Measurements from ENCODE around the gene GTPBP8. TPM values are rescaled to one million over a fixed set of nuclear protein-coding genes. Genes with fewer than 3 reads are reported as not detected.

Gene GTPBP8
- total and polyA plus RNA-seq, 10 of the 15 experiments (the other 5 are each of a cell fraction or from before 2014, with no cell fraction given): 10.3 to 29.0 (median 17.0) TPM

DNA sequence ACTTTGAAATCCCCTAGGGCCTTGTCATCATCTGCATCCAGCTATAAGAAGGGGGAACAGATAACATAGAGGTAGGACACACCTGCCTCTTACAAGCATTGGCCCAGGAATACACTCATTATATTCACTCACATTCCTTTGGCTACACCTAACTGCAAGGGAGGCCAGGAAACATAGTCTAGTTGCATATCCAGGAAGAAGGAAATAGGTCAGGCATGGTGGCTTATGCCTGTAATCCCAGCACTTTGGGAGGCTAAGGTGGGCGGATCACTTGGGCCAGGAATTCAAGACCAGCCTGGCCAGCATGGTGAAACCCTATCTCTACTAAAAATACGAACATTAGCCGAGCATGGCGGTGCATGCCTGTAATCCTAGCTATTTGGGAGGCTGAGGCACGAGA is 48.8 kb downstream of the GTPBP8 start (continued):
- TF ChIP-seq SREBF2 (IDR thresholded peaks at IDR 0.05; ENCODE audit: low read length): no peak
- TF ChIP-seq, protein P1, sequence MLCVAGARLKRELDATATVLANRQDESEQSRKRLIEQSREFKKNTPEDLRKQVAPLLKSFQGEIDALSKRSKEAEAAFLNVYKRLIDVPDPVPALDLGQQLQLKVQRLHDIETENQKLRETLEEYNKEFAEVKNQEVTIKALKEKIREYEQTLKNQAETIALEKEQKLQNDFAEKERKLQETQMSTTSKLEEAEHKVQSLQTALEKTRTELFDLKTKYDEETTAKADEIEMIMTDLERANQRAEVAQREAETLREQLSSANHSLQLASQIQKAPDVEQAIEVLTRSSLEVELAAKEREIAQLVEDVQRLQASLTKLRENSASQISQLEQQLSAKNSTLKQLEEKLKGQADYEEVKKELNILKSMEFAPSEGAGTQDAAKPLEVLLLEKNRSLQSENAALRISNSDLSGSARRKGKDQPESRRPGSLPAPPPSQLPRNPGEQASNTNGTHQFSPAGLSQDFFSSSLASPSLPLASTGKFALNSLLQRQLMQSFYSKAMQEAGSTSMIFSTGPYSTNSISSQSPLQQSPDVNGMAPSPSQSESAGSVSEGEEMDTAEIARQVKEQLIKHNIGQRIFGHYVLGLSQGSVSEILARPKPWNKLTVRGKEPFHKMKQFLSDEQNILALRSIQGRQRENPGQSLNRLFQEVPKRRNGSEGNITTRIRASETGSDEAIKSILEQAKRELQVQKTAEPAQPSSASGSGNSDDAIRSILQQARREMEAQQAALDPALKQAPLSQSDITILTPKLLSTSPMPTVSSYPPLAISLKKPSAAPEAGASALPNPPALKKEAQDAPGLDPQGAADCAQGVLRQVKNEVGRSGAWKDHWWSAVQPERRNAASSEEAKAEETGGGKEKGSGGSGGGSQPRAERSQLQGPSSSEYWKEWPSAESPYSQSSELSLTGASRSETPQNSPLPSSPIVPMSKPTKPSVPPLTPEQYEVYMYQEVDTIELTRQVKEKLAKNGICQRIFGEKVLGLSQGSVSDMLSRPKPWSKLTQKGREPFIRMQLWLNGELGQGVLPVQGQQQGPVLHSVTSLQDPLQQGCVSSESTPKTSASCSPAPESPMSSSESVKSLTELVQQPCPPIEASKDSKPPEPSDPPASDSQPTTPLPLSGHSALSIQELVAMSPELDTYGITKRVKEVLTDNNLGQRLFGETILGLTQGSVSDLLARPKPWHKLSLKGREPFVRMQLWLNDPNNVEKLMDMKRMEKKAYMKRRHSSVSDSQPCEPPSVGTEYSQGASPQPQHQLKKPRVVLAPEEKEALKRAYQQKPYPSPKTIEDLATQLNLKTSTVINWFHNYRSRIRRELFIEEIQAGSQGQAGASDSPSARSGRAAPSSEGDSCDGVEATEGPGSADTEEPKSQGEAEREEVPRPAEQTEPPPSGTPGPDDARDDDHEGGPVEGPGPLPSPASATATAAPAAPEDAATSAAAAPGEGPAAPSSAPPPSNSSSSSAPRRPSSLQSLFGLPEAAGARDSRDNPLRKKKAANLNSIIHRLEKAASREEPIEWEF (IDR thresholded peaks at IDR 0.05; ENCODE audit: insufficient replicate concordance, low read depth, low read length): no peak

DNA sequence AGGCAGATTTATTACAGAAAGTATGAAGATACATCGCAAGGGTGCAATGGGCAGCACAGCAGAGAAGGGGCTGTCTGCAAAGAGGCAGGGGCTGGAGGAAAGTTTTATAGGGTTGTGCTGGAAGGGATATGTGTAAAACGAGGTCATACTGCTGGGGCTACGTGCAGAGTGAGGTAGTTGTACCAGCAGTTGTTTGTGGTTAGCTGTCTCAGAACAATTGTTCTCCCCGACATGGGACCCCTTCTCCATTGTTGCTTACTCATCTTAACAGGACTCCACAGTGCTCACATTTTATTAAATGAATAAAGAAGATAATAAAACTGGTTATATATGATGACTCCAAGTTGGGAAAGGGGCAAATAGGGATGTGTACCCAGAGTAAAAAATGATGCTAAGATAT is 49.4 kb downstream of the GTPBP8 start:
- no TSS peak for BruUV-seq (replicated peaks)
- ChIA-PET CTCF (interaction anchor here (1.4 kb wide), 1 partner anchor 248 kb away, joined by 4 read pairs; no protein-coding TSS in a partner anchor), SMC1A (ENCODE audit: uncharacterized antibody, unreplicated experiment) (no interaction called here), POLR2A (no interaction called here), RAD21 (ENCODE audit: unreplicated experiment) (no interaction called here)
- Histone ChIP-seq H3K79me2 (ENCODE audit: control insufficient read depth, insufficient read depth, low read length) (no peaks in the 10 kb centered on the region), H3K27ac (ENCODE audit: control insufficient read depth, insufficient read depth) (no peak overlapping the region), H3K27me3 (replicated peaks in 1 of 2; ENCODE audit: control insufficient read depth in 2 of 2, insufficient read depth in 2 of 2, low read length in 1 of 2) (no peaks in the 10 kb centered on the region), H3K36me3 (ENCODE audit: control insufficient read depth in 2 of 2, insufficient read depth in 2 of 2, low read length in 1 of 2) (no peaks in the 10 kb centered on the region), H3K4me3 (no peak overlapping the region), H3K9ac (ENCODE audit: control insufficient read depth, insufficient read depth, low read length) (no peak overlapping the region), H4K20me1 (ENCODE audit: control insufficient read depth, insufficient read depth) (no peaks in the 10 kb centered on the region), H3K4me2 (ENCODE audit: control insufficient read depth, insufficient read depth) (no peak overlapping the region), H3K9me3 (replicated peaks; ENCODE audit: control insufficient read depth, insufficient read depth, low read length) (no peaks in the 10 kb centered on the region), H2AFZ (ENCODE audit: control insufficient read depth, low read depth, low read length) (no peak overlapping the region), H3K4me1 (ENCODE audit: control insufficient read depth, insufficient read depth, low read length) (no peaks in the 10 kb centered on the region)
- no peak for FAIRE-seq
- ATAC-seq: no peak
- intact Hi-C loops (cut with micrococcal nuclease; ENCODE audit: unreplicated experiment): no loop called here
- no peak for DNase-seq (ENCODE audit: low read depth, low spot score)
- 43% methylated on average over 4 of the region's 4 CpGs for whole genome bisulfite sequencing (ENCODE audit: insufficient coverage, insufficient replicate concordance, low lambda C conversion rate, missing lambda C conversion rate)
- in situ Hi-C loops (cut with MboI): no loop called here
- no peak for TF ChIP-seq PAX5 (IDR thresholded peaks at IDR 0.05; ENCODE audit: borderline replicate concordance, low read depth, low read length)

Data from GM12878 (cell line).